Activated CD4-positive, alpha-beta T cell treated with anti-CD3 and anti-CD28 coated beads, Interleukin-2, amount 50 U/mL, for 48 hours (primary cell): ENCODE results near the gene NOD1.

Experiments used
- DNase-seq, 2 experiments: peaks; one replicate each; pipeline ENCODE4 v3.0.0-alpha.2; 2020

The NOD1 gene

GRCh38 chr7:30470163-30470770 is 8.3 kb downstream of the NOD1 start:
- DNase-seq: no peak

GRCh38 chr7:30469303-30469702 is 9.3 kb downstream of the NOD1 start:
- DNase-seq: no peak

DNA sequence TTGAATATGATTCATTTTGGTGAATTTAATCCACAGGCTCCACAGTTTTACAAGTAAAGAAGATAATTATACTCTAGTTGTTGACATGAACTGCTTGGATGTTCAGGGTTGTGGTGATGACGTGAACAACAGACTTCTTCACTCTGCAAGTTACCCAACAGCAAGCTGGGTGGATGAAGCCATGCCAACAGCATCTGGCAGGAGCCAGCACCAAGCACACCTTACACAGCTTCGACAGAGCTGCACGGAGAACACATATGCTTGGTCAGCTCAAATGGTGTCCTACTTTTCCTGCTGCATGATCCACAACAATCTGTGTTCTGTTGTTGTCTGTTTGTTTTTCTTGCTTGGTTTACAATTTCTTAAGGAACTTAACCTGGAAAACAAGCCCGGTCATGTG is 9.8 kb downstream of the NOD1 start:
- no peak for DNase-seq

DNA sequence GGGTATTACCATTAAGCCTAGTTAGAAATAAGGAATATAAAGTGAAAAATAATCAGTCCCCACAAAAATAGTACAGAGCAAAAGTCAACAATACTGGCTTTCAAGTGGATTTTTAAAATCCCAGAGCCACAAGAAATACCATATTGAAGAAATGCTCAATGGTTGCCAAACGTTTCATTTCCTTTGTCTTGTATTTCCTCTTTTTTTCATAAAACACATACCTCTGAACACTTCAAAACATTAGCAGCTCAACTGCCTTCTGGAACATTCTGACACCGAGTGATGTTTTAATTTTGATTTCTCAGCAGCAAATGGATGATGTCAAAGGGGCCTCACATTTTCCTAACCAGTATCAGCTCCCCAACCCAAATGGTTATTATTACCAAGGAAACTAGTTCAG is 10.5 kb downstream of the NOD1 start:
- no peak for DNase-seq

DNA sequence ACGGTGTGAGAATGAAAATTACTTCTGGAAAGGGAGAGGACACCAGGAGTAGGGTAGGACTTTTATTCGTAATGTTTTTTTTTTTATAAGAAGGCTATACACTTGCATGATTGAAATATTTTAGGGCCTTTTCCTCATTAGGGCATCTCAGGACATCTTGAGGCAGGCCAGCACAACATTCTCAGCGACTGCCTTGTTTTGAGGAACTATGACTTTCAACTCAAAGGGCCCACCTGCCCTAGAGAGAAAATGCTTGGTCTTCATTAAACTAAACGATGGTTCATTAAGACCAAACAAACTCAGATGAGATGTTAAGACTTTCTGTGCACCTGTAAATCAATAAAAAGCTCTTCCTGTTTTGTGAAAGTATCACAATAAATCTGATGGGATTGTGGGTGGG is 11.3 kb downstream of the NOD1 start:
- no peak for DNase-seq

- DNase-seq: no peak
Measured at GRCh38 chr7:30466266-30466665, 12.3 kb downstream of the NOD1 start.

DNA sequence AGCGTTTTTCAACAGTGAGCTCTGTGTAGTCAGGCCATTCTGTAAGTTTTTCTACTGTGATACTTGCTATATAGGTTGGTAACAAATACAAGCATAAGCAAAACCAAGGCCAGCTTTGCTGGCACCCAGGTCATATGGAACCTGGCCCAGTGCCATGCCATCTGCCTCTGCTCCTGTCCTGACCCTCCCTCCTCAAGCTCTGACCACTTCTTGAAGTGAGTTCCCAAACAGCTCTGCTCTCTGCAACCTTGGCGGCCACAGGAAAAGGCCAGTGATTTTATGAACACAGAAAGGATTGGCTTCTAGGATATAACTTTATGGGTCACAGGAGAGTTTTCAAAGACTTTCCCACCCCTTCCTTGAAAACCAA is 12.8 kb downstream of the NOD1 start:
- no peak for DNase-seq

DNA sequence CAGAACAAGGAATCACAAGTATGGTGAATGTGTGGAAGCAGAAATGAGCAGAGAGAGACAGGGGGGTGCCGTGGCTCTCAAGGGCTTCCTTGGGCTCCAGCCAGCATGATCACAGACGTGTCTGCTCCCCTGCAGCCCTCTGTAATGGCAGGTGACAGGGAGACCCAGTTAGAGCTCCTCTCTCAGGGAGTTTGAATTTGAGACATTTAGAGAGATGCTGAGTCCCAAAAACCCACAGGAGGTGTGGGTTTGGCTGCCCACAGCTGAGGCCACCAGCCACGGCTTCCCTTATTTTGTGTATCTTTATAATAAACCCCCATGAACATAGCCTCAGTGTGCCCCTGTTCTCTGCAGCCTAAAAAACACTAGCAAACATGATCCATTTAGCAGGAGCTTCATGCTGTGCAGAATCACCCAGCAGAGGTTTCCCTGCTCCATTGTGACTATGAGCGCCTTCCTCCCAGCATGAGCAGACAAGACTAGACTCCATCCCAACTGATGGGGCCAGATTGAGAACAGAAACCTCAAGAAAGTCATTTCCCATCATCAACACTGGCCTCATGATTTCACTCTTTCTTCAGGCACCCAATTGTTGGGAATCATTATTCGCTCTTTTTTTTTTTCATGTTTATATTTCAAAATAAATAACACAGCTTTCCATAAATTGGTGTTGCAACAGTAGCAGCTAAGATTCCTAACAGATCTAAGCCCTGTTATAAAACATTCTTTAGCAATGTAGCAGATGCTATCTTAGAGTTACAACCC is 13.4 kb downstream of the NOD1 start:
- no peak for DNase-seq

- no peak for DNase-seq
Measured at GRCh38 chr7:30464231-30464671, 14.3 kb downstream of the NOD1 start.

DNA sequence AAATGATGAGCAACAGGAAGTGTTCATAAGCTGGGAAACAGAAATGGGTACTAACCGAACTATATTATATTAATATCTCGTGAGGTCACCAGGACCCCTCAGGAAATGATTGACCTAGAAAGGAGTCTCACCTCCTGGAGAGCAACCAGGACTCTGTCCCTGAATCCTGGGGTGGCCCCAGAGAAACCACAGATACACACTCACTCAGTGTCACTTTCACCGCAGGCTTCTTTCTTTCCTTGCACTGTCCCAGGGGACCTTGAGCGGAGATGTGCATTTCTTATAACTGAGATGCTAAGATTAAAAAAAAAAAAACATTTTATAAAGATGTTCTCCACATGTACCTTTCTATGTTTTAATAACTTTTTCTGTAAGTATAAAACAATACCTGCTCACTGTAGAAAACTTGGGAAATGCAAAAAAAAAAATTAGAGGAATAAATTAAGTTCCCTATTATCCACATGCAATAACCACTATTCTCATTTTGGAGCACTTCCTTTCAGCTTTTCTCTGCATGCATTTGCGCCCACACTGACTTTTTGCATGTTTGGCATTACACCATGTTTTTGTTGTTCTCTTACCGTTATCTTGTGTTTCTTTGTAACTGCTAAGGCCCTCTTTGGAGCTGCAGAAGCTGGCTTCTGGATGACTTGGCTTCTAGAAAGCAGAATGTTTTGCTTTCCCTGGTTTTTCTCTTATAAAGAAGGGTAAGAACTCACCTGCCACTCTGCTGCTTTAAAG is 15.0 kb downstream of the NOD1 start:
- DNase-seq: no peak

DNA sequence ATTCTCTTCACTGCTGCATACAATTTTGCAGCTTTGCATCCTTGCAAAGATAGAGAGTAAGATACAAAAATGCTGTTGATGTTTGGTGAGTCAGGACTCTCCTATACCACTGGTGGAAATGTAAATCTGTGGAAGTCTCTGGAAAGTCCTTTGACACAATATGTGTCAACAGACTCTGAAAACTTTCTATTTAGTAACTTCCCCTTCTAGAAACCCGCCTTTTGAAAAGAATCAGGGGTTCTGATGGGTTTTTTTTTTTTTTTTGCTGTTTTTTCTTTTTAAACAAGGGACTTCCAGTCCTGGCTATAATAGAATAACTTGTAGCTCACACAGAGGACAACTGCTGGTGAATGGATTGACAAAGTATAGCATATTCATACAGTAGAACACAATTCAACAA is 16.4 kb downstream of the NOD1 start:
- no peak for DNase-seq

DNA sequence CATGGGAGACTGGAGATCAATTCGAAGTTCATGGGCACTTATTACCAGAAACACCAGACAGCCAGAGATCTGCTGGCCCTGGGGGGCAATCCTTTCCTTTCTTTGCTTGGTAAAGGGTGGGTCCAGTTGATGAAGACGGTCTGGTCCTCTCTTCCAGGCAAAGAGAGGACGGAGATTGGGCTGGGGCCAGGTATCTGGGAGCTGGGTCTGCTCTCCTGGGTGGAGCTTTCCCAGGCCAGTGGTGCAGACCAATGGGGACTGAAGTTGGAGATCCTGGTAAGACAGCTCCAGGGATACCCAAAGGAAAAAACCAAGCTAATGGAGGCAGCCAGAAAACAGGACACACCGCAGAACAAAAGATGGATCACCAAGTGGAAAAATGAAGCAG is 18.3 kb downstream of the NOD1 start:
- no peak for DNase-seq

- no peak for DNase-seq
Measured at GRCh38 chr7:30459591-30460245, 18.9 kb downstream of the NOD1 start.

DNA sequence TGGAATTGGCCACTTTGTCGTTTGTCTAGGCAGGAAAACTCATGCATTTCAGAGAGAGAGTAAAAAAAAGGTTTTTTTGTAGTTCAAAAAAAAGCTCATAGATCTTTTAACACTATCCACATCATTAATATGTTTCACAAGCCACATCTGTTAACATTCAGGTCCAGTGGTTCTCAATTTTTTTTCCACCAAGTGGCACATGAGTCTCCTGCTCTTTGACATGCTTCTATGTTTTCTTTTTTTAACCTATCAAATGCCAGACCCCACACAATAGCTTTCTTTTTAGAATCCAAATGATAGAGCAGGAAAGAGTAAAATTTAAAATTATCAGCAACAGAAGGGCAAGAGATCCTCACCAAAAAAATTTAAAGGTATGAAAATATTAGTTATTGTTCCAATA is 20.3 kb downstream of the NOD1 start:
- no peak for DNase-seq

DNA sequence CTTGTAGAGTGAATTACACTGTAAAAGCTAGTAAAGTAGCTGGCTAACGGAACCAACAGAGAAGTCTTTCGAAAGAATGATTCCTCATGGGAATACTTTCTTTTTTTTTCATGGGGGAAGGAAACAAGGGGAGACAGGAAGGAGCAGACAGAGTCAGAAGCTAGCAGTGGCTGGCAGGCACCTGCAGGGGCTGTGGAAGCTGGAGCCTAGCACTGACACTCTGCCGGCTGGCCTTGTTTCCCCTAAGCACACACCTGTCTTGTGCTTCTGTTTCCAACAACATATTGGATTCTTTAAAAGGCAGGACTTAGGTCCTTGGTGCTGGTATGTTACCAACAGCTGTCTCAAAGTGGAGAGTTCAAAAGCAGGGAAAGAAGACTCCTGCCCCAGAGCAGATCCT is 24.7 kb downstream of the NOD1 start:
- no peak for DNase-seq

DNA sequence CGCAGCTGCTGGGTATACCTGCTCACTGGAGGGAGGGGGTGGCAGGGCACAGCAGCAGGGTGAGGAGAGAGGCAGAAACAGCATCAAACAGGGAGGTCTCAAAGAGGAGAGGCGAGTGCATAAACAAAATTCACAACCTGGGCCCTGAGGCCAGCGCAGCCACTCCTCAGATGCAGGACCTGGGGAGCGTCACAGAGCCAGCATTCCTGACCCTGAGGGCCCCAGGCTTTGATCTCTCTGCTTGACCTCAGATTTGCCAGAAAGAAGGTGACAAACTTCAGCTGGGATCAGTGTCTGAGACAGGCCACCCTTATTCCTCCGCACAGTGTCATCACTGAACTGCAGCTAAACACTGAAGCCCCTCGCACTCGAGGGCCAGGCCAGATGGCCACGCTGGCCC is 25.6 kb downstream of the NOD1 start:
- no peak for DNase-seq

- no peak for DNase-seq
Measured at GRCh38 chr7:30452280-30452930, 26.2 kb downstream of the NOD1 start.

GRCh38 chr7:30451539-30452279 is 26.9 kb downstream of the NOD1 start:
- no peak for DNase-seq

- no peak for DNase-seq
Measured at GRCh38 chr7:30450983-30451497, 27.5 kb downstream of the NOD1 start.

DNA sequence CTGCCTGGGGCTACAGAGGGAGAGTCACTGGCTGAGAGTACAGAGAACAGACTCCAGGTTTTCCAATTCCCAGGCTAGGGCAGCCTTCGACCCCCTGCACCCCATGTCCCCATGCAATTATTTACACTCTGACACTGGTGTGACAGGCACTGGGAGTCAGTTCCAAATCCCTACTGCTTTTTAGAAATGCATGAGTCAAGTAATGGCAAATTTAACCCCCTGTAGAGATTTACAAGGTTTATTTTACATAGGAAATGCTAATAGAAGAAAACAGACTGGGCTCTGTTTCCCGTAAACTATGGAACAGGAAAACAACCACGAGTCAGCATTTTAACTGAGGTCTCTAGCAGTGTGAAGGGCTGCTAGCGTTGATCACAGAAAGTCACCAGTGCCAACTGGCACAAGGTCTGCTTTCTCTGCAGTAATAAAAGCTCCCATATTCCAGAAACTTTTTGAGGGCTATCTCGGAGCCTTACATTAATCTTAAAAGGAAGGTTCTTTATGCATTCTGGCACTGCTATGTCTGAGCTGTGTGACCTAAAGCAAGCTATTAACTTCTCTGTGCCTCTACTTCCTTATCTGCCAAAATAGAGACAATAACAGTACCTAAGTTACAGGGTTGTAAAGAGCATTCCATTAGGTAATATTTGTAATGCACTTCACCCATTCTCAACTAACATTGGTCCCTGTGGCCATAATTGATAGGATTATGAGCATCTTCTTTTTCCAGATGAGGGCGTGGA is 28.2 kb downstream of the NOD1 start:
- DNase-seq: no peak

DNA sequence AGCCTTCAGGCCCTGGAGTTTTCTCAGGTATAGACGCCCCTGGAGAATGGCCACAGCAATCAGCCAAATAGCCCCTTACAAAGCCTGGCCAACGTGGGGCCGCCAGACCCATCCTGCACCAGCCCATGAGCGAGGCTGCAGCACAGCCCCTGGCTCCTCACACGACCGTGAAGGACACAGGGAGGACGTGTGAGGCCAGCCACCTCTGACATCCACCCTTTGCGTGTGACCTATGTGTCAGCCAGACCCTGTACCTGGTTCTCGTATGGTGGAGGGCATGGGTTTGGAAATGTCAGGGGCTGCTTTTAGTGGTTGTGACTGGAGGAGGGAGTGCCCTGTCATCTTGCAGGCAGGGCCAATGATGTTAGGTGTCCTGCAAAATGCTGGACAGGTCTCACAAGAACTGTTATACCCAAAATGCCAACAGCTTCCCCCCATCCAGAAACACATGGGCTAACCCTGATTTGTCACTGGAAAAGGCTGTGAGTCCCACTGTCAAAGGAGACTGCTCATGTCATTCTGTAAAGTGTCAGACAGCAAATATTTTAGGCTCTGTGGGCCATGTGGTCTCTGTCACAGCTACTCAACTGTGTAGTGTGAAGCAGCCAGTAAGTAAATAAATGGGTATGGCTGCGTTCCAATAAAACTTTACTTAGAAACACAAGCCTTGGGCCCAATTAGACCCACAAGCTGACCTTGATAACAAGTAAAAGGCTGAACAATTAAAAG is 30.0 kb downstream of the NOD1 start:
- DNase-seq: no peak
